ENCODE measurements around the gene C20orf204.

The C20orf204 gene

GRCh38 chr20:64025826-64026412 is 10.1 kb upstream of the C20orf204 start:
- in situ Hi-C loops (cut with MboI; ENCODE audit: low sequenced_read_pairs), result no loop called here

GRCh38 chr20:64027981-64028685 is 7.8 kb upstream of the C20orf204 start:
- in situ Hi-C loops (cut with MboI; ENCODE audit: low sequenced_read_pairs), result no loop called here

- in situ Hi-C loops (cut with MboI; ENCODE audit: low sequenced_read_pairs), result no loop called here
Observed at GRCh38 chr20:64029293-64030117, 6.5 kb upstream of the C20orf204 start.

GRCh38 chr20:64030371-64031134 is 5.4 kb upstream of the C20orf204 start:
- in situ Hi-C loops (cut with MboI; ENCODE audit: low sequenced_read_pairs), result no loop called here

GRCh38 chr20:64031822-64032314 is 4.1 kb upstream of the C20orf204 start:
- in situ Hi-C loops (cut with MboI; ENCODE audit: low sequenced_read_pairs), result no loop called here

GRCh38 chr20:64032706-64033624 is 3.0 kb upstream of the C20orf204 start:
- in situ Hi-C loops (cut with MboI; ENCODE audit: low sequenced_read_pairs), result no loop called here

GRCh38 chr20:64033981-64034493 is 1.9 kb upstream of the C20orf204 start:
- in situ Hi-C loops (cut with MboI; ENCODE audit: low sequenced_read_pairs), result no loop called here

GRCh38 chr20:64035066-64035932 is 683 bp upstream of the C20orf204 start:
- in situ Hi-C loops (cut with MboI; ENCODE audit: low sequenced_read_pairs), result no loop called here

- in situ Hi-C loops (cut with MboI; ENCODE audit: low sequenced_read_pairs), result no loop called here
Observed at GRCh38 chr20:64036346-64037198, 590 bp downstream of the C20orf204 start.

GRCh38 chr20:64037199-64037497 is 1.2 kb downstream of the C20orf204 start:
- in situ Hi-C loops (cut with MboI; ENCODE audit: low sequenced_read_pairs), result no loop called here

- in situ Hi-C loops (cut with MboI; ENCODE audit: low sequenced_read_pairs), result no loop called here
Observed at GRCh38 chr20:64037498-64038213, 1.7 kb downstream of the C20orf204 start.

GRCh38 chr20:64038224-64038564 is 2.2 kb downstream of the C20orf204 start:
- in situ Hi-C loops (cut with MboI; ENCODE audit: low sequenced_read_pairs), result no loop called here

- in situ Hi-C loops (cut with MboI; ENCODE audit: low sequenced_read_pairs), result no loop called here
Observed at GRCh38 chr20:64038565-64039292, 2.7 kb downstream of the C20orf204 start.

GRCh38 chr20:64039293-64040160 is 3.5 kb downstream of the C20orf204 start:
- in situ Hi-C loops (cut with MboI; ENCODE audit: low sequenced_read_pairs), result no loop called here

GRCh38 chr20:64040231-64041039 is 4.5 kb downstream of the C20orf204 start:
- in situ Hi-C loops (cut with MboI; ENCODE audit: low sequenced_read_pairs), result no loop called here
